ENCODE measurements around the gene COL1A1.

Gene COL1A1

GRCh38 chr17:50199803-50200456, 1.5 kb downstream of the COL1A1 start:
- DNase-seq (peak; percentile 84), ATAC-seq (ENCODE audit: insufficient read depth, low read depth) (peak; percentile 91)
- Histone ChIP-seq H3K4me1 (ENCODE audit: insufficient read depth, low read length) (peaks cover 14% of the 10 kb centered on the region), H3K79me2 (ENCODE audit: insufficient read depth, low read length) (no peaks in the 10 kb centered on the region), H4K20me1 (ENCODE audit: insufficient read depth, low read length) (no peaks in the 10 kb centered on the region; the same call in none of the 2 replicates), H2AFZ (ENCODE audit: low read depth, low read length) (no peak overlapping the region; the same call in 1 of the 2 replicates), H3K36me3 (ENCODE audit: insufficient read depth, low read length) (no peaks in the 10 kb centered on the region), H3K27ac (ENCODE audit: low read length) (no peak overlapping the region), H3K4me2 (ENCODE audit: insufficient read depth, low read length) (peak overlapping the region; percentile 76), H3K27me3 (ENCODE audit: insufficient read depth, low read length, poor library complexity) (peaks cover 31% of the 10 kb centered on the region), H3K9ac (ENCODE audit: low read depth, low read length) (peak overlapping the region; percentile 38; the same call in 1 of the 2 replicates), H3K4me3 (ENCODE audit: low read depth in 1 of 2, low read length in 2 of 2) (peak overlapping the region in 1 of 2 experiments; percentile 53; a peak in 2 of 4 replicates), H3K9me3 (ENCODE audit: insufficient read depth, low read length, severe bottlenecking) (no peaks in the 10 kb centered on the region)
- TF ChIP-seq EZH2 (IDR thresholded peaks at IDR 0.05; ENCODE audit: borderline replicate concordance, low read depth, low read length, severe bottlenecking) (no peak), CTCF (IDR thresholded peaks at IDR 0.05; ENCODE audit: borderline replicate concordance, extremely low read depth, low read length, poor library complexity, severe bottlenecking) (no peak)

GRCh38 chr17:50199211-50199802, 2.1 kb downstream of the COL1A1 start:
- H4K20me1 ChIP-seq (ENCODE audit: insufficient read depth, low read length) = no peaks in the 10 kb centered on the region; the same call in none of the 2 replicates
- no peak overlapping the region for H3K4me3 ChIP-seq (ENCODE audit: low read depth in 1 of 2, low read length in 2 of 2)
- peaks cover 25% of the 10 kb centered on the region for H3K27me3 ChIP-seq (ENCODE audit: insufficient read depth, low read length, poor library complexity)
- H3K9me3 ChIP-seq (ENCODE audit: insufficient read depth, low read length, severe bottlenecking) = no peaks in the 10 kb centered on the region
- no peak overlapping the region for H2AFZ ChIP-seq (ENCODE audit: low read depth, low read length)
- DNase-seq = no peak
- H3K4me2 ChIP-seq (ENCODE audit: insufficient read depth, low read length) = no peak overlapping the region
- H3K27ac ChIP-seq (ENCODE audit: low read length) = no peak overlapping the region
- no peak for ATAC-seq (ENCODE audit: insufficient read depth, low read depth)
- H3K4me1 ChIP-seq (ENCODE audit: insufficient read depth, low read length) = peaks cover 14% of the 10 kb centered on the region
- TF ChIP-seq CTCF (IDR thresholded peaks at IDR 0.05; ENCODE audit: borderline replicate concordance, extremely low read depth, low read length, poor library complexity, severe bottlenecking) (no peak), EZH2 (IDR thresholded peaks at IDR 0.05; ENCODE audit: borderline replicate concordance, low read depth, low read length, severe bottlenecking) (no peak)
- H3K9ac ChIP-seq (ENCODE audit: low read depth, low read length) = no peak overlapping the region
- H3K36me3 ChIP-seq (ENCODE audit: insufficient read depth, low read length) = no peaks in the 10 kb centered on the region
- no peaks in the 10 kb centered on the region for H3K79me2 ChIP-seq (ENCODE audit: insufficient read depth, low read length)

- Histone ChIP-seq H3K9ac (ENCODE audit: low read depth, low read length) (no peak overlapping the region), H3K4me2 (ENCODE audit: insufficient read depth, low read length) (no peak overlapping the region), H4K20me1 (ENCODE audit: insufficient read depth, low read length) (no peaks in the 10 kb centered on the region; the same call in 1 of the 2 replicates), H3K79me2 (ENCODE audit: insufficient read depth, low read length) (no peaks in the 10 kb centered on the region), H3K27me3 (ENCODE audit: insufficient read depth, low read length, poor library complexity) (peaks cover 19% of the 10 kb centered on the region), H3K4me1 (ENCODE audit: insufficient read depth, low read length) (peaks cover 14% of the 10 kb centered on the region), H3K9me3 (ENCODE audit: insufficient read depth, low read length, severe bottlenecking) (no peaks in the 10 kb centered on the region), H3K4me3 (ENCODE audit: low read depth in 1 of 2, low read length in 2 of 2) (no peak overlapping the region), H2AFZ (ENCODE audit: low read depth, low read length) (no peak overlapping the region), H3K36me3 (ENCODE audit: insufficient read depth, low read length) (no peaks in the 10 kb centered on the region), H3K27ac (ENCODE audit: low read length) (no peak overlapping the region)
- TF ChIP-seq EZH2 (IDR thresholded peaks at IDR 0.05; ENCODE audit: borderline replicate concordance, low read depth, low read length, severe bottlenecking) = no peak
- TF ChIP-seq CTCF (IDR thresholded peaks at IDR 0.05; ENCODE audit: borderline replicate concordance, extremely low read depth, low read length, poor library complexity, severe bottlenecking) = peak; percentile 75
- peak; percentile 55 for DNase-seq
- no peak for ATAC-seq (ENCODE audit: insufficient read depth, low read depth)
Observed at GRCh38 chr17:50198026-50198669, 3.3 kb downstream of the COL1A1 start.

Measured in DND-41 (cell line).